HEK293 (cell line): Measurements from ENCODE around the gene TXNIP.

ENCODE experiments used
- GFI1B ChIP-seq: fragments of 450-650 bp; formaldehyde crosslinking; IDR thresholded peaks from 2 replicates; pipeline ENCODE4 v1.5.1; 2016; ENCODE audit warnings: missing biosample characterization, missing genetic modification characterization
- HIC1 ChIP-seq: fragments of 450-650 bp; formaldehyde crosslinking; IDR thresholded peaks from 2 replicates; pipeline ENCODE4 v1.5.1; 2016; ENCODE audit warnings: missing biosample characterization, missing genetic modification characterization
- KLF17 ChIP-seq: fragments of 450-650 bp; formaldehyde crosslinking; IDR thresholded peaks from 2 replicates; pipeline ENCODE4 v1.5.1; 2016; ENCODE audit warnings: missing biosample characterization, missing genetic modification characterization
- KLF9 ChIP-seq: fragments of 450-650 bp; formaldehyde crosslinking; IDR thresholded peaks from 2 replicates; pipeline ENCODE4 v1.5.1; 2016; ENCODE audit warnings: missing biosample characterization, missing genetic modification characterization, low read depth
- PRDM2 ChIP-seq: fragments of 450-650 bp; formaldehyde crosslinking; IDR thresholded peaks from 2 replicates; pipeline ENCODE4 v1.5.1; 2016; ENCODE audit warnings: missing biosample characterization, missing genetic modification characterization, borderline replicate concordance
- RBAK ChIP-seq: fragments of 450-650 bp; formaldehyde crosslinking; IDR thresholded peaks from 2 replicates; pipeline ENCODE4 v1.5.1; 2016; ENCODE audit warnings: missing biosample characterization, missing genetic modification characterization
- TCF7L2 ChIP-seq: IDR thresholded peaks from 2 replicates; pipeline ENCODE4 v1.6.1; 2011; ENCODE audit warnings: low read depth, mild to moderate bottlenecking, inconsistent platforms, low read length, moderate library complexity, borderline replicate concordance
- YY2 ChIP-seq: fragments of 450-650 bp; formaldehyde crosslinking; IDR thresholded peaks from 2 replicates; pipeline ENCODE4 v1.5.1; 2016; ENCODE audit warnings: missing biosample characterization, missing genetic modification characterization
- ZBTB21 ChIP-seq: fragments of 450-650 bp; formaldehyde crosslinking; IDR thresholded peaks from 2 replicates; pipeline ENCODE4 v1.5.1; 2017; ENCODE audit warnings: missing biosample characterization, missing genetic modification characterization
- ZEB2 ChIP-seq: fragments of 450-650 bp; formaldehyde crosslinking; IDR thresholded peaks from 2 replicates; pipeline ENCODE4 v1.5.1; 2016; ENCODE audit warnings: missing biosample characterization, missing genetic modification characterization
- ZNF114 ChIP-seq: fragments of 450-650 bp; formaldehyde crosslinking; IDR thresholded peaks from 2 replicates; pipeline ENCODE4 v1.5.0; 2017; ENCODE audit warnings: missing biosample characterization, missing genetic modification characterization
- ZNF174 ChIP-seq: fragments of 450-650 bp; formaldehyde crosslinking; IDR thresholded peaks from 2 replicates; pipeline ENCODE4 v1.5.0; 2017; ENCODE audit warnings: missing biosample characterization, mild to moderate bottlenecking, missing genetic modification characterization
- ZNF23 ChIP-seq: fragments of 450-650 bp; formaldehyde crosslinking; IDR thresholded peaks from 2 replicates; pipeline ENCODE4 v1.5.1; 2016; ENCODE audit warnings: missing biosample characterization, missing genetic modification characterization, borderline replicate concordance
- ZNF239 ChIP-seq: fragments of 450-650 bp; formaldehyde crosslinking; IDR thresholded peaks from 2 replicates; pipeline ENCODE4 v1.5.1; 2016; ENCODE audit warnings: missing biosample characterization, missing genetic modification characterization
- ZNF24 ChIP-seq: fragments of 450-650 bp; formaldehyde crosslinking; IDR thresholded peaks from 2 replicates; pipeline ENCODE4 v1.5.1; 2016; ENCODE audit warnings: missing biosample characterization, missing genetic modification characterization
- ZNF37A ChIP-seq: fragments of 450-650 bp; IDR thresholded peaks from 2 replicates; pipeline ENCODE4 v1.5.1; 2018; ENCODE audit warnings: missing biosample characterization, missing genetic modification characterization
- ZNF433 ChIP-seq: fragments of 450-650 bp; formaldehyde crosslinking; IDR thresholded peaks from 2 replicates; pipeline ENCODE4 v1.5.1; 2016; ENCODE audit warnings: missing biosample characterization, missing genetic modification characterization, low read depth
- ZNF548 ChIP-seq: fragments of 450-650 bp; formaldehyde crosslinking; IDR thresholded peaks from 2 replicates; pipeline ENCODE4 v1.5.1; 2016; ENCODE audit warnings: missing biosample characterization, missing genetic modification characterization
- ZNF639 ChIP-seq: fragments of 450-650 bp; formaldehyde crosslinking; IDR thresholded peaks from 2 replicates; pipeline ENCODE4 v1.5.1; 2016; ENCODE audit warnings: missing biosample characterization, missing genetic modification characterization
- ZNF660 ChIP-seq: fragments of 450-650 bp; IDR thresholded peaks from 2 replicates; pipeline ENCODE4 v1.5.1; 2018; ENCODE audit warnings: missing biosample characterization, mild to moderate bottlenecking, missing genetic modification characterization
- ZNF76 ChIP-seq: fragments of 450-650 bp; formaldehyde crosslinking; IDR thresholded peaks from 2 replicates; pipeline ENCODE4; 2016; ENCODE audit warnings: low read depth, missing biosample characterization, missing genetic modification characterization, borderline replicate concordance
- ZNF776 ChIP-seq: fragments of 450-650 bp; formaldehyde crosslinking; IDR thresholded peaks from 2 replicates; pipeline ENCODE4 v1.5.0; 2017; ENCODE audit warnings: missing biosample characterization, missing genetic modification characterization, borderline replicate concordance
- ZNF830 ChIP-seq: fragments of 450-650 bp; IDR thresholded peaks from 2 replicates; pipeline ENCODE4 v1.5.0; 2018; ENCODE audit warnings: missing biosample characterization, missing genetic modification characterization, low read depth, mild to moderate bottlenecking, moderate library complexity
- ZSCAN5A ChIP-seq: fragments of 450-650 bp; formaldehyde crosslinking; IDR thresholded peaks from 2 replicates; pipeline ENCODE4 v1.5.1; 2016; ENCODE audit warnings: missing biosample characterization, missing genetic modification characterization

The TXNIP gene

GRCh38 chr1:145960468-145961108 lies 35.8 kb downstream of the TXNIP start (continued):
- TF ChIP-seq ZNF37A (tag by site-specific recombination) (no peak), ZNF76 (no peak), YY2 (tag by site-specific recombination) (no peak), GFI1B (tag by site-specific recombination) (no peak), ZEB2 (0 out of 2 replicates have a peak, but pooled peaks have one; percentile 49), ZSCAN5A (no peak; the same call in 1 of the 2 replicates), RBAK (tag by site-specific recombination) (no peak), ZNF23 (tag by site-specific recombination) (no peak), ZNF830 (no peak), PRDM2 (tag by site-specific recombination) (no peak), HIC1 (tag by site-specific recombination) (no peak), TCF7L2 (no peak), ZNF639 (tag by site-specific recombination) (no peak), ZNF114 (tag by site-specific recombination) (no peak), ZNF433 (tag by site-specific recombination) (no peak), ZNF548 (tag by site-specific recombination) (no peak), KLF9 (tag by site-specific recombination) (peak; percentile 62; the same call in 1 of the 2 replicates), ZBTB21 (tag by site-specific recombination) (peak; percentile 58), ZNF24 (tag by site-specific recombination) (no peak), ZNF239 (no peak), ZNF174 (tag by site-specific recombination) (no peak), ZNF776 (no peak), ZNF660 (tag by site-specific recombination) (0 out of 2 replicates have a peak, but pooled peaks have one; percentile 28), KLF17 (peak; percentile 57; the same call in 1 of the 2 replicates)
